ENCODE results near the gene CERS1. TPM values are rescaled to one million over a fixed set of nuclear protein-coding genes. Genes with fewer than 3 reads are reported as not detected.
A peak's percentile ranks its signal among the peaks of the same experiment; 100 is the strongest.

Gene CERS1
- total and polyA plus RNA-seq, 2 donors (not counting 3 experiments of a cell fraction or from before 2014, with no cell fraction given) = 4.0 to 8.5 TPM

- BruUV-seq (replicated peaks) = no TSS peak
- H2AFZ ChIP-seq (ENCODE audit: low read depth, low read length) = no peak overlapping the region
- POLR2A ChIA-PET = no interaction called here
- CTCF ChIA-PET = interaction anchor here (1.0 to 5.6 kb wide), 6 partner anchors 8 to 257 kb away, joined by 3 to 79 read pairs (median 4); partner anchors contain the start of gene UPF1
- H3K27ac ChIP-seq (ENCODE audit: insufficient read depth, low read depth, low read length) = peak overlapping the region; percentile 40
- no peaks in the 10 kb centered on the region for H3K9me3 ChIP-seq (replicated peaks; ENCODE audit: control insufficient read depth, insufficient read depth, low read length)
- no peak for TF ChIP-seq POLR2A (IDR thresholded peaks at IDR 0.05; ENCODE audit: low read depth, low read length)
- no peak for TF ChIP-seq CTCF (IDR thresholded peaks at IDR 0.05; ENCODE audit: extremely low read depth in 1 of 2, insufficient read depth in 1 of 2, low read depth in 1 of 2, low read length in 2 of 2)
- TF ChIP-seq MYC (IDR thresholded peaks at IDR 0.05; ENCODE audit: low read depth, low read length) = no peak
- TF ChIP-seq GATA2 (IDR thresholded peaks at IDR 0.05; ENCODE audit: insufficient read depth, insufficient read length, low read depth, low read length) = no peak
- no peak for TF ChIP-seq POLR2AphosphoS5 (IDR thresholded peaks at IDR 0.05; ENCODE audit: insufficient read depth, low read depth, low read length)
- TF ChIP-seq MAX (IDR thresholded peaks at IDR 0.05; ENCODE audit: insufficient read depth, insufficient read length) = no peak
- no peak for TF ChIP-seq EZH2 (IDR thresholded peaks at IDR 0.05; ENCODE audit: borderline replicate concordance, low read depth, low read length, severe bottlenecking)
- TF ChIP-seq FOS (IDR thresholded peaks at IDR 0.05; ENCODE audit: borderline replicate concordance, insufficient read depth, low read length) = no peak
- TF ChIP-seq JUN (IDR thresholded peaks at IDR 0.05; ENCODE audit: borderline replicate concordance, insufficient read depth, insufficient read length, low read depth) = no peak
- peaks cover 37% of the 10 kb centered on the region for H3K79me2 ChIP-seq (ENCODE audit: control insufficient read depth, insufficient read depth, low read length)
- H3K4me3 ChIP-seq (replicated peaks in 1 of 3; ENCODE audit: insufficient read depth in 1 of 3, low read depth in 1 of 3, low read length in 3 of 3) = no peak overlapping the region
- H3K36me3 ChIP-seq (ENCODE audit: control insufficient read depth in 2 of 2, extremely low read depth in 1 of 2, insufficient read depth in 2 of 2, low read length in 2 of 2) = peaks cover 16 to 37% of the 10 kb centered on the region in 2 experiments
- DNase-seq (ENCODE audit: low read depth, low spot score) (peak; percentile 31), FAIRE-seq (peak; percentile 38)
- H3K9me1 ChIP-seq (replicated peaks; ENCODE audit: control insufficient read depth, extremely low read depth, insufficient read depth, low read length) = no peaks in the 10 kb centered on the region
- H4K20me1 ChIP-seq (replicated peaks; ENCODE audit: control insufficient read depth, extremely low read depth, insufficient read depth, low read length) = no peaks in the 10 kb centered on the region
- H3K4me1 ChIP-seq (ENCODE audit: control insufficient read depth, extremely low read depth, insufficient read depth, low read length) = peaks cover 48% of the 10 kb centered on the region
- no peak overlapping the region for H3K9ac ChIP-seq (replicated peaks; ENCODE audit: extremely low read depth, insufficient read depth, low read length)
- peak overlapping the region; percentile 53 for H3K4me2 ChIP-seq (ENCODE audit: insufficient read depth, low read length)
- intact Hi-C loops (cut with micrococcal nuclease) (loop anchor here (2.0 kb wide), 1 partner anchor 16 kb away; no protein-coding TSS in a partner anchor), dilution Hi-C loops (cut with MboI; ENCODE audit: extremely low pct_ligation_motif_present, low sequenced_read_pairs) (no loop called here)
- no peaks in the 10 kb centered on the region for H3K27me3 ChIP-seq (ENCODE audit: control insufficient read depth in 2 of 2, insufficient read depth in 2 of 2, low read length in 2 of 2)
Observed at GRCh38 chr19:18850471-18851375, 45.2 kb downstream of the CERS1 start.

Data from endothelial cell of umbilical vein (primary cell).